NT2/D1 (cell line): ENCODE results near the gene SYS1.

Source experiments
- DNase-seq: peaks from one replicate; pipeline ENCODE4 v3.0.0-alpha.2; 2011; ENCODE audit warnings: low read depth, low spot score
- H3K27me3 ChIP-seq: 2 replicates; pipeline ENCODE4 v1.6.0; 2011; ENCODE audit warnings: mild to moderate bottlenecking; ENCODE audit not compliant: insufficient read length, insufficient read depth
- H3K36me3 ChIP-seq: 2 replicates; pipeline ENCODE4 v1.6.1; 2011; ENCODE audit warnings: mild to moderate bottlenecking, low read length, mixed read lengths; ENCODE audit not compliant: insufficient read depth, insufficient read length
- H3K4me1 ChIP-seq: 2 replicates; pipeline ENCODE4 v1.5.1; 2011; ENCODE audit not compliant: insufficient read depth, insufficient read length
- H3K4me3 ChIP-seq: 2 replicates; pipeline ENCODE4 v1.5.1; 2011; ENCODE audit warnings: low read depth; ENCODE audit not compliant: insufficient read length
- H3K9ac ChIP-seq: 2 replicates; pipeline ENCODE4 v1.6.0; 2011; ENCODE audit warnings: low read depth; ENCODE audit not compliant: insufficient read length
- H3K9me3 ChIP-seq: 2 replicates; pipeline ENCODE4 v1.5.1; 2011; ENCODE audit warnings: mild to moderate bottlenecking, low read length; ENCODE audit not compliant: insufficient read depth
- SUZ12 ChIP-seq: IDR thresholded peaks from 2 replicates; pipeline ENCODE4 v1.6.1; 2011; ENCODE audit not compliant: insufficient read length, insufficient read depth; ENCODE audit errors: extremely low read depth
- YY1 ChIP-seq: IDR thresholded peaks from 2 replicates; pipeline ENCODE4 v1.6.1; 2011; ENCODE audit not compliant: insufficient read length, insufficient read depth
- ZNF274 ChIP-seq: IDR thresholded peaks from 2 replicates; pipeline ENCODE4 v1.6.1; 2011; ENCODE audit warnings: mild to moderate bottlenecking, low read depth, low read length

Gene SYS1

GRCh38 chr20:45330476-45330875 is 32.5 kb upstream of the SYS1 start:
- no peak for TF ChIP-seq ZNF274
- TF ChIP-seq YY1 = no peak
- no peak for TF ChIP-seq SUZ12
- Histone ChIP-seq H3K27me3 (no peaks in the 10 kb centered on the region), H3K36me3 (peaks cover 97% of the 10 kb centered on the region), H3K4me3 (no peak overlapping the region), H3K4me1 (no peaks in the 10 kb centered on the region), H3K9me3 (no peaks in the 10 kb centered on the region), H3K9ac (no peak overlapping the region)
- no peak for DNase-seq

DNA sequence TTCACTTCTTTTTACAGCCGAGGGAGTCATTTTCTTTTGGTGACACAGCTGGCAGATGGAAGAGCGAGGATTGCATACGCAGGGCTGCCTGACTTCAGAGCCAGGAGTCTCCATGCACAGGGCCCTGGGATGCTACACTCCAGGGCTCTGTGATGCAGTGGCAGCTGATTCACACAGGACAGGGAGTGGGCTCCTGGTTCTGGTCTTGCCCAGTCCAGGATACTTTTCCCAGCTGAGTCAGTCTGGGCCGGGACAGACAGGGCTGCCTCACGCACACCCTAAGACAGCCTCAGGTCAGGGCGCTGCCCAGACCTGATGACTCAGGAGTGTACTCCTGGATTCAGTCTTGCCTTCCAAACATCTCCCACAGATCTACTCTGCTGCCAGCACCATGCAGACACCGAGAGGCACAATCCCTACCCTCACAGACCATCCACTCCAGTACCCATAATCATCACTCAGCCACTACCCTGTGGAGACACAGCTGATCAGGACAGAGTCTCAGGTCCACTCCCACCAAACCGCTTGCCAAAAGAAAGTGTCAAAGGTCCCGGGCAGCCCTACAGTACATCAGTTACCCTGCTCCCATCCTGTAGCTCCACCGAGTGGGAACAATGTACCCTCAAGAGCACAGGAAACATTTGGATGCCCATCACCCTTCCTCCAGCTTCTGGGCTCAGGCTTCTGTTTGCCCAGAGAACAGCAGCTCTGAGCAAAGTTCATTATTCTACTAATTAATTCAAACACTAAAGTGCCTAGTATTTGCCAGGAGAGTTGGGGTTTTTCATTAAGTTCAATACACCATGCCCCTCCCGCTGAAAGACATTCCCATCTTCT is 26.2 kb upstream of the SYS1 start:
- DNase-seq = no peak
- Histone ChIP-seq H3K4me1 (peaks cover 31% of the 10 kb centered on the region), H3K27me3 (no peaks in the 10 kb centered on the region), H3K36me3 (peaks cover 78% of the 10 kb centered on the region), H3K9me3 (no peaks in the 10 kb centered on the region), H3K4me3 (no peak overlapping the region), H3K9ac (no peak overlapping the region)
- no peak for TF ChIP-seq YY1
- no peak for TF ChIP-seq ZNF274
- TF ChIP-seq SUZ12 = no peak

DNA sequence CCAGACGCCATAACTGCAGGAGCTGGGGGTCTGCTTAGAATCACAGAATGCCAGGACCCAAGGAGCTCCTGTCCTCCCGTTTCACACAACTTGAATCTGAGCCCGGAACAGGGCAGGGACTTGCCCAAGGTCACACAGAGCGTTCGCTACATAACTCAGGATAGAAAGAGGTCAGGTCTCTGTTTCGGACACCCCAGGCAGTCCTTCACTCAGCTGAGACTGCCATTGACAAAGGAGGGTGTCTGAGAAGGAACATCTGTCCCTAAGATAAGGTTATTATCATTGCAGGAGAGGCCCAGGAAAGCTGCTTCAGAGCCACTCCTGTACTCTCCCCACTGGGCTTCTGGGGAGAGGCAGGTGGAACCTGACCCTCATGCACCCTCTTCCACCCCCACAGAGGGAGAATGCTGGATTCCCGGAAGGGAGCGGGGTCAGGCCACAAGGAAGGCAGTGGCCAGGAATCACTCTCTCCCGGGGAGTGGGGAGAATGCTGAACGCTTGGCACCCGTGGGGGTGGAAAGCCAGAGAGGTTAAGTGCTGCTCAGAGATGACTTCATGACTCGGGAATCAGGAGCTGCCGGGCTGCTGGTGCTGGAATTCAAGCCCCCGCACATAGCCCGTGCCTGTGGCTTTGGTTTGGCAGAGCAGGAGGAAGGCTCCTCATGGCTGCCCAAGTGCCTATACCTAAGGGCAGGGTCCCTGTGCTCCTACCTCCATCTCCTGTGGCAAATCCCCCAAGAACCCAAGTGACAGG is 25.4 kb upstream of the SYS1 start:
- DNase-seq = no peak
- Histone ChIP-seq H3K4me1 (peaks cover 31% of the 10 kb centered on the region), H3K27me3 (no peaks in the 10 kb centered on the region), H3K4me3 (no peak overlapping the region), H3K9ac (peak overlapping the region; percentile 51), H3K36me3 (peaks cover 70% of the 10 kb centered on the region), H3K9me3 (no peaks in the 10 kb centered on the region)
- TF ChIP-seq YY1 = no peak
- TF ChIP-seq ZNF274 = no peak
- no peak for TF ChIP-seq SUZ12

- Histone ChIP-seq H3K36me3 (peaks cover 61% of the 10 kb centered on the region), H3K9ac (no peak overlapping the region), H3K4me1 (peaks cover 31% of the 10 kb centered on the region), H3K4me3 (no peak overlapping the region), H3K27me3 (no peaks in the 10 kb centered on the region), H3K9me3 (no peaks in the 10 kb centered on the region)
- TF ChIP-seq YY1 (no peak), SUZ12 (no peak), ZNF274 (no peak)
- DNase-seq = no peak
These were observed 24.6 kb upstream of the SYS1 start for GRCh38 chr20:45338121-45339030.

GRCh38 chr20:45339084-45339483 is 23.9 kb upstream of the SYS1 start:
- peaks cover 36% of the 10 kb centered on the region for H3K4me1 ChIP-seq
- no peaks in the 10 kb centered on the region for H3K9me3 ChIP-seq
- no peak for DNase-seq
- peaks cover 63% of the 10 kb centered on the region for H3K36me3 ChIP-seq
- no peak overlapping the region for H3K9ac ChIP-seq
- TF ChIP-seq YY1 = no peak
- TF ChIP-seq SUZ12 = no peak
- TF ChIP-seq ZNF274 = no peak
- H3K4me3 ChIP-seq = no peak overlapping the region
- no peaks in the 10 kb centered on the region for H3K27me3 ChIP-seq

DNA sequence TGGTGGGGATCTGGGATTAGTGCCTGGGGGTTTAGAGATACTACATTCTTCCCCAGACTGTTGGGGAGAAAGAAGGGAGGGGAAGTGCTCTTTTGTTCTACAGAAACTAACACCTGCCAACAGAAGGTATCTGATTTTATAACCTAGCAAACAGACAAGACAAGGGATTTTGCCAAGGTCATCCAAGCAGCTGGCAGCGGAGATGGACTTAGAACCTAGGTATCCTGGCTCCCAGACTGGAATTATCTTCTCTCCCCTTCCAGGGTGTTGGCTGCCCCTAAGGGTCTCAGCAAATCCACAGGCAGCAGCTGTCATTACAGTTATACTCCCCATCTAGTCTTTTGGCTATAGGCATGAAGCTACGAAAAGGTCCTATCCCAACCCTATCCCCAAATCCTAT is 23.2 kb upstream of the SYS1 start:
- H3K27me3 ChIP-seq = no peaks in the 10 kb centered on the region
- TF ChIP-seq ZNF274 (no peak), SUZ12 (no peak)
- peaks cover 38% of the 10 kb centered on the region for H3K4me1 ChIP-seq
- DNase-seq = no peak
- no peak overlapping the region for H3K9ac ChIP-seq
- peaks cover 59% of the 10 kb centered on the region for H3K36me3 ChIP-seq
- H3K4me3 ChIP-seq = no peak overlapping the region
- no peaks in the 10 kb centered on the region for H3K9me3 ChIP-seq
